GM12865 (cell line): ENCODE data around the gene HAGHL.

Source experiments
- DNase-seq: peaks from one replicate; pipeline ENCODE4 v3.0.0; 2010; ENCODE audit warnings: low read depth
- H3K4me3 ChIP-seq: 2 replicates; pipeline ENCODE4 v1.5.1; 2011; ENCODE audit warnings: mild to moderate bottlenecking, low read depth, low read length, control low read depth
- TF ChIP-seq, protein P1 (sequence below): IDR thresholded peaks from 2 replicates; pipeline ENCODE4 v1.5.1; 2011; ENCODE audit warnings: low read length, control low read depth, low read depth, inconsistent platforms; ENCODE audit not compliant: insufficient read depth; ENCODE audit errors: missing control alignments

HAGHL gene

DNA sequence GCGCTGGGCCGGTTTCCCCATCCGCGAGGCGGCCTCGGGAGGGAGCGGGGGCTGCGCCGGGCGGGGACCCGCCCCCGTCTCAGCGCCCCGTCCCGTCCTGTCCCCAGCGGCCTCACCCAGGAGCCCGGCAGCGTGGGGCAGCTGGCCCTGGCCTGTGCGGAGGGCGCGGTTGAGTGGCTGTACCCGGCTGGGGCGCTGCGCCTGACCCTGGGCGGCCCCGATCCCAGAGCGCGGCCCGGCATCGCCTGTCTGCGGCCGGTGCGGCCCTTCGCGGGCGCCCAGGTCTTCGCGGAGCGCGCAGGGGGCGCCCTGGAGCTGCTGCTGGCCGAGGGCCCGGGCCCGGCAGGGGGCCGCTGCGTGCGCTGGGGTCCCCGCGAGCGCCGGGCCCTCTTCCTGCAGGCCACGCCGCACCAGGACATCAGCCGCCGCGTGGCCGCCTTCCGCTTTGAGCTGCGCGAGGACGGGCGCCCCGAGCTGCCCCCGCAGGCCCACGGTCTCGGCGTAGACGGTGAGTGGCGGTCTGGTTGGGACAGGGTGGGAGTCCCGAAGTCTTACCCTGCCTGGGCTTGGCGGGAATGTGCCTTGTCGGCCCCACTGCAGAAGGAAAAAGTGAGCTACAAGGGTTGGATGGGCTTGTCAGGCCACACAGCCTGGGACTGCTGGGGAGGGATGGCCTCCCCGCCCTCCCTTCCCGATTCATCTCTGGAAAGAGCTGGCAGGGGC, 11.3 kb upstream of the HAGHL start:
- TF ChIP-seq, protein P1, sequence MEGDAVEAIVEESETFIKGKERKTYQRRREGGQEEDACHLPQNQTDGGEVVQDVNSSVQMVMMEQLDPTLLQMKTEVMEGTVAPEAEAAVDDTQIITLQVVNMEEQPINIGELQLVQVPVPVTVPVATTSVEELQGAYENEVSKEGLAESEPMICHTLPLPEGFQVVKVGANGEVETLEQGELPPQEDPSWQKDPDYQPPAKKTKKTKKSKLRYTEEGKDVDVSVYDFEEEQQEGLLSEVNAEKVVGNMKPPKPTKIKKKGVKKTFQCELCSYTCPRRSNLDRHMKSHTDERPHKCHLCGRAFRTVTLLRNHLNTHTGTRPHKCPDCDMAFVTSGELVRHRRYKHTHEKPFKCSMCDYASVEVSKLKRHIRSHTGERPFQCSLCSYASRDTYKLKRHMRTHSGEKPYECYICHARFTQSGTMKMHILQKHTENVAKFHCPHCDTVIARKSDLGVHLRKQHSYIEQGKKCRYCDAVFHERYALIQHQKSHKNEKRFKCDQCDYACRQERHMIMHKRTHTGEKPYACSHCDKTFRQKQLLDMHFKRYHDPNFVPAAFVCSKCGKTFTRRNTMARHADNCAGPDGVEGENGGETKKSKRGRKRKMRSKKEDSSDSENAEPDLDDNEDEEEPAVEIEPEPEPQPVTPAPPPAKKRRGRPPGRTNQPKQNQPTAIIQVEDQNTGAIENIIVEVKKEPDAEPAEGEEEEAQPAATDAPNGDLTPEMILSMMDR: peak; percentile 9
- peak overlapping the region; percentile 34 for H3K4me3 ChIP-seq
- no peak for DNase-seq

DNA sequence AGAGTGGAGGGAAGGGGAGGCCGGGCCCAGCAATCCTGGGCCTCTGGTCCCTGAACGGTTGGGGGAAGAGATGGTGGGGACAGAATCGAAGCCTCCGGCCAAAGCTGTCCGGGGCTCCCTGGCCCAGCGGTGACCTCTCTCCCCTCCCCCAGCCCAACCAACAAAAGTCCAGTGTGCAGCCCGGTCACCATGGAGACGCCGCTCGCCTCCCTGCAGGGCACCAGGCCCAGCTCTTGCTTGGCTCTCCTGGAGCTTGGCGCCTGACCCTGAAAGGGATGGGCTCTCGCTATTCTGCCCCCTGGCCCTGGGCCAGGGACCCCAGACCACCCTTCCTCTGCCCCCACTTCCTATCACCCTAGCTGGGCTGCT, 10.7 kb upstream of the HAGHL start:
- H3K4me3 ChIP-seq: no peak overlapping the region
- DNase-seq: no peak
- TF ChIP-seq, protein P1: no peak

DNA sequence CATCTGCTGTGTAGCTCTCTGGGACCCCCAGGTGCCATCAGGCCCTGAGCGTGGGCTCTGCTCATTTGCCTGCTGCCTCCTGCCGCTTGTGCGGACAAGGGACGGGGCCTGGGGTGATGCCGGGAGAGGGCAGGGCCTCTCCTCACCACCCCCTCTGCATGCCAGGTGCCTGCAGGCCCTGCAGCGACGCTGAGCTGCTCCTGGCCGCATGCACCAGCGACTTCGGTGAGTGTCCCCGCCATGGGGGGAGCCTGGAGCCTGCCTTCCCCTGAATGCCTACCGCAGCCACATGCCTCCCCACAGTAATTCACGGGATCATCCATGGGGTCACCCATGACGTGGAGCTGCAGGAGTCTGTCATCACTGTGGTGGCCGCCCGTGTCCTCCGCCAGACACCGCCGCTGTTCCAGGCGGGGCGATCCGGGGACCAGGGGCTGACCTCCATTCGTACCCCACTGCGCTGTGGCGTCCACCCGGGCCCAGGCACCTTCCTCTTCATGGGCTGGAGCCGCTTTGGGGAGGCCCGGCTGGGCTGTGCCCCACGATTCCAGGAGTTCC, 10.1 kb upstream of the HAGHL start:
- TF ChIP-seq, protein P1: no peak
- DNase-seq: no peak
- H3K4me3 ChIP-seq: no peak overlapping the region

DNA sequence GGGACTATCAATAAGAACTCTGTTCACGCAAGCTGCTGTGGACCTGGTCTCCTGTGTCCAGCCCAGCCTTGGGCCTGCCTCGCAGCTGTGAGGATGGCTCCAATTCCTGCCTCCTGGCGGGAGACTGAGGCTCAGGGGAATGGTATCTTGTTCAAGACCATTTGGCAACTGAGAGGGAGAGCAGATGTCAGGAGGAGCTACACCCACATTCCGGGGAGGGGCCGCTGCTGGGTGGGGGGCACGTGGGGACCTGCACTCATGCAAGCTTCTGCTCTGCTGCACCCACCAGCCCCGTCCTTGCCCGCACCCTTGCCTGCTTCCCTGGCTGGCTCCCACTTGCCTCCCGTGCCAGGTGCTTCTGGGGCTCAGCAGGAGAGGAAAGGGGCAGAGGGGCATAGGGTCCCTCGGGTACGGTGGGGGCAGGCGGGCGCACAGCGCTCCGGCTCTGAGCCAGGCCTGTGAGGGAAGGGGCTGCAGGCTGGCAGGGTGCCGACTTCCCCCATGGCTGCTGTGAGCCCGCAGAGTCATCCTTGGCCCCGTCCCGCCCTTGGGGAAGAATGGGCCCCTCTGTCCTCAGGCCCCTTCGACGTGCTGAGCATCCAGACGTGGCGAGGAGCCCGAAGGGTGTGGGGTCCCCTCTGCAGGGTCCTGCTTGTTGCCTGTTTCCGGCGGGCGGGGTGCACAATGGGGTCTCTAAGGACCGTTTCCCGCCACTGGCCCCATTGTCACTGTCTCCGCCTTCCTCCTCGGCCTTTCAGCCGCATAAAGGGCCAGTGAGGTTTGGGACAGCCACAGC, 9.3 kb upstream of the HAGHL start:
- no peak overlapping the region for H3K4me3 ChIP-seq
- DNase-seq: no peak
- TF ChIP-seq, protein P1: no peak

DNA sequence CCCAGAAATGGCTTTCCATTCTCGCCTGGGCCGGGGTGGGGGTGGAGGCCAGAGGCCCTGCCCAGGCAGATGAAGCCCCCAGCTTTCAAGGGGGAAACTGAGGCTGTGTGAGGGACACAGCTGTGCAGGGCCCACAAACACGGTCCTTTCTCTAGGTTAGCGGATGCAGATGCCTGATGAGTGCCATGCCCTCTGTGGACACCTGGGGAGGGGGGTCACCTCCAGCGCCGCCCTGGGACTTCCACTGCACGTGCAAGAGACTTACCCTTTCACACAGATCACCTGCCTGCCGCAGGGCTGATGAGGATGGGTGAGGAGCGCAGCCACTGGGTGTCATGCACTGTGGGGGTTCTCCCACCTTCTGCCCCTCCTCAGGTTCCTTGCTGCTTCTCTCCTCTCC, 8.5 kb upstream of the HAGHL start:
- no peak overlapping the region for H3K4me3 ChIP-seq
- no peak for DNase-seq
- TF ChIP-seq, protein P1: no peak

DNA sequence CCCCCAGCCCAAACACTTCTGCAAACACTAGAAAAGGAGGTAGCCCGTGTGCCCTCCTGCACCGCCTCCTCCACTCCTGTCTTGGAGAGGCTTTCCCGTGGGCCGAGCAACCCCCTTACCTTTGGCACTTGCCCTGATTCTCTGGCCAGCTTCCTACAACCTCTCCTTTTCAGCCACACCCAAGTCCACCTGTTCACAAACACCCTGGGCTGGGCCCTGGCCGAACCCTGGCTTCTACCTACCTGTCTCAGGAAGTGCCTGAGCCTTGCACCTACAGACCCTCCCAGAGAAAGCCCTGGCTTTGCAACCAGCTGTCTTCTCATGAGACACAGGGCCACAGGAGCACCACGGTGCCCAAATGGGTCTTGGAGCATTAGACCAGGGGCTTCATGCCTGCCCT, 8.0 kb upstream of the HAGHL start:
- H3K4me3 ChIP-seq: no peak overlapping the region
- TF ChIP-seq, protein P1: no peak
- DNase-seq: no peak
